Fibroblast of lung (primary cell): ENCODE results near the gene IGF1R. TPM values are rescaled to one million over a fixed set of nuclear protein-coding genes. Genes with fewer than 3 reads are reported as not detected.

ENCODE experiments used
- DNase-seq, 2 donors: peaks; one replicate each; pipeline versions ENCODE4 v3.0.0 to v3.0.0-alpha.2; 2010; ENCODE audit warnings: low read depth in 2 of 2
- H2AFZ ChIP-seq: 2 replicates; pipeline ENCODE4 v1.5.1; 2012; ENCODE audit warnings: low read length, control low read depth, inconsistent platforms
- H3K27ac ChIP-seq: 2 replicates; pipeline ENCODE4 v1.5.1; 2011; ENCODE audit warnings: low read length, control low read depth; ENCODE audit not compliant: insufficient read depth
- H3K27me3 ChIP-seq: 2 replicates; pipeline ENCODE4 v1.5.1; 2011; ENCODE audit warnings: mild to moderate bottlenecking, low read length; ENCODE audit not compliant: control insufficient read depth, insufficient read depth
- H3K36me3 ChIP-seq: 2 replicates; pipeline ENCODE4 v1.5.1; 2011; ENCODE audit warnings: low read length; ENCODE audit not compliant: control insufficient read depth, insufficient read depth
- H3K4me1 ChIP-seq: 2 replicates; pipeline ENCODE4 v1.5.1; 2011; ENCODE audit warnings: low read length; ENCODE audit not compliant: control insufficient read depth, insufficient read depth; ENCODE audit errors: extremely low read depth
- H3K4me2 ChIP-seq: 2 replicates; pipeline ENCODE4 v1.5.1; 2011; ENCODE audit warnings: low read length, control low read depth; ENCODE audit not compliant: insufficient read depth; ENCODE audit errors: extremely low read depth
- H3K4me3 ChIP-seq, 4 experiments: fragments of 200-600 bp in 1 of 4; sonication (generic) in 1 of 4; replicated peaks in 1 of 4; 2 replicates each; pipeline ENCODE4 v1.5.1; 2011 to 2016; ENCODE audit warnings: low read length in 4 of 4, low read depth in 3 of 4, mild to moderate bottlenecking in 3 of 4, control low read depth in 2 of 4, inconsistent platforms in 1 of 4, mixed read lengths in 1 of 4; ENCODE audit not compliant: insufficient read depth in 1 of 4; ENCODE audit errors: control extremely low read depth in 1 of 4
- H3K79me2 ChIP-seq: 2 replicates; pipeline ENCODE4 v1.5.1; 2012; ENCODE audit warnings: mild to moderate bottlenecking, low read length, inconsistent platforms; ENCODE audit not compliant: control insufficient read depth, insufficient read depth
- H3K9ac ChIP-seq: 2 replicates; pipeline ENCODE4 v1.5.1; 2011; ENCODE audit warnings: mild to moderate bottlenecking, low read length, control low read depth; ENCODE audit not compliant: insufficient read depth
- H3K9me3 ChIP-seq: 2 replicates; pipeline ENCODE4 v1.5.1; 2012; ENCODE audit warnings: low read depth, low read length; ENCODE audit not compliant: control insufficient read depth, insufficient read depth
- H4K20me1 ChIP-seq: 2 replicates; pipeline ENCODE4 v1.5.1; 2011; ENCODE audit warnings: low read length; ENCODE audit not compliant: control insufficient read depth, insufficient read depth; ENCODE audit errors: extremely low read depth
- CTCF ChIP-seq, 2 donors: IDR thresholded peaks in 1 of 2; conservative IDR thresholded peaks in 1 of 2; 1 replicate in 1 of 2; 2 replicates in 1 of 2; pipeline ENCODE4 v1.5.1; 2011 to 2012; ENCODE audit warnings: low read length in 2 of 2, control low read depth in 1 of 2, inconsistent platforms in 1 of 2, low read depth in 1 of 2, mild to moderate bottlenecking in 1 of 2
- EZH2 ChIP-seq: IDR thresholded peaks from 2 replicates; pipeline ENCODE4 v1.5.1; 2012; ENCODE audit warnings: low read length, control low read depth, mild to moderate bottlenecking; ENCODE audit errors: missing control alignments
- polyA plus RNA-seq, 2 donors: library from polyadenylated mRNA; depleted of rRNA in 1 of 2; stranded (reverse) in 1 of 2; unstranded in 1 of 2; fragments of >200 nt; gene quantifications; 2 replicates each; pipeline ENCODE4 v1.2.1, GENCODE V29; 2011 to 2012; ENCODE audit warnings: missing spikeins in 1 of 2
- total RNA-seq: library from RNA; depleted of rRNA; stranded (reverse); fragments of >200 nt; gene quantifications from 2 replicates; pipeline ENCODE4 v1.2.1, GENCODE V29; 2014

Gene IGF1R
- total and polyA plus RNA-seq, 2 donors (not counting 1 experiment from before 2014, with no cell fraction given), result 14.6 to 28.6 TPM

- H3K4me1 ChIP-seq, result peaks cover 12% of the 10 kb centered on the region
- no peak overlapping the region for H2AFZ ChIP-seq
- peak overlapping the region; percentile 33 for H3K9ac ChIP-seq
- no peaks in the 10 kb centered on the region for H3K9me3 ChIP-seq
- H3K27me3 ChIP-seq, result no peaks in the 10 kb centered on the region
- DNase-seq, result peak in 1 of 2 donors; percentile 32
- H3K27ac ChIP-seq, result peak overlapping the region; percentile 51
- TF ChIP-seq EZH2 (no peak), CTCF (conservative IDR thresholded peaks at IDR 0.05 in 1 of 2, IDR thresholded peaks at IDR 0.05 in 1 of 2; ENCODE audit: low read depth in 1 of 2, low read length in 2 of 2) (no peak)
- peaks cover 11% of the 10 kb centered on the region for H3K36me3 ChIP-seq
- no peaks in the 10 kb centered on the region for H4K20me1 ChIP-seq
- no peak overlapping the region for H3K4me2 ChIP-seq
- H3K79me2 ChIP-seq, result no peaks in the 10 kb centered on the region
- H3K4me3 ChIP-seq, result no peak overlapping the region
Observed at GRCh38 chr15:98946301-98947255, 298.2 kb downstream of the IGF1R start.

DNA sequence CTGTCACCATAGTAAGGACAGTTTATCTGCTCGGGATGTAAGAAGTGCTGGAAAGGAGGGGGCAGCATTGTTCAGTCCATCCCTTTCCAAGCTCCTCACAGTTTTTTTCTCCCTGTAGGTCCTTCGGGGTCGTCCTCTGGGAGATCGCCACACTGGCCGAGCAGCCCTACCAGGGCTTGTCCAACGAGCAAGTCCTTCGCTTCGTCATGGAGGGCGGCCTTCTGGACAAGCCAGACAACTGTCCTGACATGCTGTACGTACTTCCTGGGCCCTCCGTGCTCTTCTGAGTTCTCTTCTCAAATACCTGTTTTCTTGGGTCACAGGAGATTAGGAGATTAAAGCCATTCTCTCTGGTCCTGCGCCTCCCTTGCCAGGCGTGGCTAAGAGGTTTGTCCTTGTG, 300.1 kb downstream of the IGF1R start:
- no peaks in the 10 kb centered on the region for H3K9me3 ChIP-seq
- no peak overlapping the region for H3K4me2 ChIP-seq
- H2AFZ ChIP-seq, result no peak overlapping the region
- H3K79me2 ChIP-seq, result no peaks in the 10 kb centered on the region
- no peak overlapping the region for H3K9ac ChIP-seq
- TF ChIP-seq EZH2 (no peak), CTCF (conservative IDR thresholded peaks at IDR 0.05 in 1 of 2, IDR thresholded peaks at IDR 0.05 in 1 of 2; ENCODE audit: low read depth in 1 of 2, low read length in 2 of 2) (no peak)
- H3K27ac ChIP-seq, result no peak overlapping the region
- no peak overlapping the region for H3K4me3 ChIP-seq
- H3K36me3 ChIP-seq, result peaks cover 14% of the 10 kb centered on the region
- no peak for DNase-seq
- peaks cover 17% of the 10 kb centered on the region for H3K4me1 ChIP-seq
- H4K20me1 ChIP-seq, result no peaks in the 10 kb centered on the region
- no peaks in the 10 kb centered on the region for H3K27me3 ChIP-seq

GRCh38 chr15:98948941-98949340, 300.6 kb downstream of the IGF1R start:
- Histone ChIP-seq H3K9me3 (no peaks in the 10 kb centered on the region), H3K27me3 (no peaks in the 10 kb centered on the region)
- TF ChIP-seq EZH2, result no peak
- TF ChIP-seq CTCF (conservative IDR thresholded peaks at IDR 0.05 in 1 of 2, IDR thresholded peaks at IDR 0.05 in 1 of 2; ENCODE audit: low read depth in 1 of 2, low read length in 2 of 2), result no peak

More at GRCh38 chr15:98948941-98949340, 300.6 kb downstream of the IGF1R start:
- H3K4me2 ChIP-seq, result no peak overlapping the region
- H3K79me2 ChIP-seq, result no peaks in the 10 kb centered on the region
- H3K4me3 ChIP-seq, result no peak overlapping the region
- peaks cover 14% of the 10 kb centered on the region for H3K36me3 ChIP-seq
- H3K27ac ChIP-seq, result no peak overlapping the region
- no peak overlapping the region for H3K9ac ChIP-seq
- no peaks in the 10 kb centered on the region for H4K20me1 ChIP-seq
- H3K4me1 ChIP-seq, result peaks cover 19% of the 10 kb centered on the region
- DNase-seq, result no peak
- no peak overlapping the region for H2AFZ ChIP-seq
